C4-2B (cell line): ENCODE results near the gene ZZZ3.

ENCODE experiments used
- H3K27ac ChIP-seq: fragments of 450-650 bp; 2 replicates; pipeline ENCODE4 v1.5.1; 2017
- CTCF ChIP-seq: fragments of 450-650 bp; conservative IDR thresholded peaks from 2 replicates; pipeline ENCODE4 v1.5.1; 2017; ENCODE audit warnings: mild to moderate bottlenecking
- ZFX ChIP-seq: fragments of 450-650 bp; IDR thresholded peaks from 2 replicates; pipeline ENCODE4 v1.6.1; 2017

The ZZZ3 gene

GRCh38 chr1:77639056-77639455, 43.4 kb downstream of the ZZZ3 start:
- no peak overlapping the region for H3K27ac ChIP-seq
- TF ChIP-seq CTCF (no peak; the same call in 1 of the 2 replicates), ZFX (no peak)

DNA sequence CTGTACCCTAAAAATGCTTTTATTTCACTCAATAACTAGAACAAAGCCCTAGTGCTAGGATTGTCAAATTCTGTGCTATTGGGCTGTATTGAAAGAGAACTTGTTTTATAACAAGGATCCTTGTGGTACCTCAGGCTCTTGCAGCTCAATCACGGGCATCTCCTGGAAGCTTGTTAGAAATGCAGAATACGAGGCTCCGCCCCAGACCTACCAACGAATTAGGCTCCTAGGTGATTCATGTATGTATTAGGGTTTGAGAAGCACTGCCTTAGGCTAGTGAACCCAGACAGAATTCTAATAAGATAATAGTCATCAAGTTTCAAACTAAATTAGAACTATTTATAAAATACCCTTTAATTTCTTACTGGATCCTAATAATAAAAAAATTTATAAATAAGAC, 45.6 kb downstream of the ZZZ3 start:
- H3K27ac ChIP-seq: no peak overlapping the region
- TF ChIP-seq CTCF (no peak), ZFX (no peak)
